ENCODE results near the gene MSANTD3.
"Not testable (repeated sequence)": the region's sequence is repeated elsewhere in the genome, so short reads cannot be mapped to it uniquely, and the experiment has no call there.

MSANTD3 gene

GRCh38 chr9:100428871-100429654 lies 2.1 kb downstream of the MSANTD3 start:
- no peak for DNase-seq (ENCODE audit: low spot score)

GRCh38 chr9:100430286-100430940 lies 3.5 kb downstream of the MSANTD3 start:
- DNase-seq (ENCODE audit: low spot score): no peak

- no peak for DNase-seq (ENCODE audit: low spot score)
These were observed 4.9 kb downstream of the MSANTD3 start for GRCh38 chr9:100431886-100432285.

DNA sequence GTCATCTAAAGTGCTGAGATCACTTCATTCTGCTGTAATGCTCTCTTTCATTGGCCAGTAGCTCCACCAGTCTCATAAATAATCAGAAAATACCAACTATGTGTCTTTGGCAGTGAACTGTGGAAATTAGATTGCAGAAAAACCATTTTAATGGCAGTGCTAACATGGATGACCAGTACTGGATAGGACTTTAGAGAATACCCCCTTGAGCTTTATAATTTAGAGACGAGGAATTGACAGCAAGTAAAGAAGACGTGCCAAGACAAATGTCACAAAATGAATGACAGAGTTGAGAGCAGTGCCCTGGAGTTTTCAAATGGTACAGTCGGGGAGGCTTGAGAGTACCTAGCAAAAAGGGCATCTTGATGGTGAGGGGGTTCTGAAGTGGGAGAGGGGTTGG lies 5.8 kb downstream of the MSANTD3 start:
- DNase-seq (ENCODE audit: low spot score): no peak

GRCh38 chr9:100436571-100436970 lies 9.6 kb downstream of the MSANTD3 start:
- no peak for DNase-seq (ENCODE audit: low spot score)

DNA sequence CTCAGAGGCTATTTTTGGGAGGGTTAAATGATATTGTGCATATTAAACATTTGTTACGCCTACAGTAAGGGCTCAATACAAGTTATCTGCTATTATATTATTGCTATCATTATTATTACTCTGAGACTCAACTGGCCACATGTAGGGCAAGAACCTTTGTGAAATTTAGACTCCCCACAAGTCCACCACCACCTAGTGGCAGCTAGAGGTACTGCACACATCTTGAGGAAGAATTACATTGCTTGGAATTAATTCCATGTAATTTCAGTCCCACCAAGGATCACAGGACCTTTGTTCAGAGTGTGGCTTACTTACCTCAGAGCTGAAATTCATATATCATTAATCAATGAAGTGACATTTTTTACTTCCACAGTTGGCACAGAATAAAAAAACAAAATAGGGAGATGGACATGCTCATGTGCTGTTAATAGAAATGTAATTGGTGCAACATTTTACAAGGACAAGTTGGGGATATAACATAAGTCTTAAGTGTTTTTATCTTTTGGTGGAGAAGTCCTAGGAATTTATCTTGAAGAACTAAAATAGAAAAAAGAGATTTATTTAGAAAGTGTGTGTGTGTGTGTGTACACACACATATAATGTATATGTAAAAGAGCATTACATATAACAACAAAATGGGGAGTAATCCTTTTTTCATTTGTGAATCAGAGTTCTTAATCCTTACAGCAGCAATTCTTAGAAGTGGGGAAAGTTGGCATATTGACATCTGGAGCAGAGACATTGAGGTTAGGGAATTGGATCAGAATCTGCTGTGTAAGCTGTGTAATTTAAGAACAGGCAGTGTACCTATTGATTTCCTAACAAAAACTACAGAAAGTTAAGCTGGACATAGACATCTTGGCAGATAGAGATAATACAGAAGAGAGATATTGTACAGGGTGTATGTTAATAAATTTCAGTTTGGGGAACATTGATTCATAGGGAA lies 11.2 kb downstream of the MSANTD3 start:
- DNase-seq (ENCODE audit: low spot score): peak; percentile 78

- no peak for DNase-seq (ENCODE audit: low spot score)
These were observed 13.1 kb downstream of the MSANTD3 start for GRCh38 chr9:100440071-100440470.

DNA sequence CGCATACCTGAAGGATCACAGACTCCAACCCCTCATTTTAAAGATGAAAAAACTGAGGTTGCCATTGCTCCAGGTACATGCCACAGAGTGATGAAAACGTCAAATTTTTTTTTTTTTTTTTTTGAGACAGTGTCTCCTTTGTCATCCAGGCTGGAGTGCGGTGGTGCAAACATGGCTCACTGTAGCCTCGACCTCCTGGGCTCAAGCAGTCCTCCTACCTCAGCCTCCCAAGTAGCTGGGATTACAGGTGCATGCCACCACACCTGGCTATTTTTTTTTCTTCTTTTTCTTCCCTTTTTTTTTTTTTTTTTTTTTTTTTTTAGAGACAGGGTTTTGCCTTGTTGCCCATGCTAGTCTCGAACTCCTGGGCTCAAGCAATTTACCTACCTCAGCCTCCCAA lies 13.5 kb downstream of the MSANTD3 start:
- not testable (repeated sequence) for DNase-seq (ENCODE audit: low spot score)

DNA sequence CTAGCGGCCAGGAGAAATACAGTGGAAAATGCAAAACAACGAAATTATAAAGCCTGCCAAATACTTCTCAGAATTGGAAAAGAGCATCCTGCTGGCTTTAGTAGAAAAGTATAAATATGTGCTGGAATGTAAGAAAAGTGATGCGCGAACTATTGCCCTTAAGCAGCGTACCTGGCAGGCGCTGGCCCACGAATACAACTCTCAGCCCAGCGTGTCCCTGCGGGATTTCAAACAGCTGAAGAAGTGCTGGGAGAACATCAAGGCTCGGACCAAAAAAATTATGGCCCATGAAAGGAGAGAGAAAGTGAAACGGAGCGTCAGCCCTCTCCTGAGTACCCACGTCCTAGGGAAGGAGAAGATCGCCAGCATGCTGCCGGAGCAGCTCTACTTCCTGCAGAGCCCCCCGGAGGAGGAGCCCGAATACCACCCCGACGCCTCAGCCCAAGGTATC lies 15.0 kb downstream of the MSANTD3 start:
- no peak for DNase-seq (ENCODE audit: low spot score)

DNA sequence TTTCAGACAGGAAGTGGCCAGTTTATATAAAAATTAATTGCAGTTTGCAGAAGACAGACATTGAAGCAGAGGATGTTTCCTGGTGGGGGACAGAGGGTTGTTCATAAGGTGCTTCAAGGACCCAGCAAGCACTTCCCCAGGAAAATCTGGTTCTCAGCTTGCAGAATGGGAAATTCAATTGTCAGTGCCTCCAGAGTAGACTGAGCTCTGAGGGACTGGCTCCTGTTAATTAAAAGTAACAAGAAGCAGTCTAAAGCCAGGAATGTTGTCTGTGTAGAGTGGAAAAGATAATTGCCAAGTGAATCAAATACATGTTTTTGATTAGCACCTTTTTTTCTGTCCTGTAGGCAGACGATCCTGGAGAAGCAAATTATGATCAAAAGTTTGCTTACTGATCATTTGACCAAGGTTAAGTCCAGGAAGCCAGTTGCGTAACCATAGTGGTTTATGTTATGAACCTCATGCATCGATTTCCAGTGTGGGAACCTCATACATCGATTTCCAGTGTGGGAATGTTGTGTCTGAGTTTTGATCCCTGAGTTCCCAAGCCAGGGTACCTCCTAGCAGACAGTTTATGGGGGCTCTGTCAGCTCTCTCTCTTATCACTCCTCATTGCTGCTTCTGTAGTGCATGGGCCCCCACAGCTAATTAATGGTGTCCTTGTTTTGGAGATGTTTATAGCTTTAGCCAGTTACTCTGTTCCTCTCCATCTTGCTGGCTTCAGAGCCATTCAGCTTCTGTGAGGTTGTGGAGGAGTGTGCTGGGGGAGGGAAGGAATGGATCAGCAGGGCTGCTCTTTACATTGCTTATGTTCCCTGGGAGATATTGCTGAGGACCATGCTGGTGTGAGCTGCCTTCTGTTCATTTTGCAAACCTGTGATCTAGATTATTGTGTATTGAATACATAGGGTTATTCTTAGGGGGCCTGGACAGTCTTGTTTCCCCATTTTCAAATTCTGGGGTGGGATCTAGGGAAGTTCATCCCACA lies 17.1 kb downstream of the MSANTD3 start:
- no peak for DNase-seq (ENCODE audit: low spot score)

- no peak for DNase-seq (ENCODE audit: low spot score)
These were observed 18.4 kb downstream of the MSANTD3 start for GRCh38 chr9:100445161-100445902.

- no peak for DNase-seq (ENCODE audit: low spot score)
These were observed 19.1 kb downstream of the MSANTD3 start for GRCh38 chr9:100445903-100446549.

GRCh38 chr9:100447041-100447440 lies 20.1 kb downstream of the MSANTD3 start:
- DNase-seq (ENCODE audit: low spot score): no peak

DNA sequence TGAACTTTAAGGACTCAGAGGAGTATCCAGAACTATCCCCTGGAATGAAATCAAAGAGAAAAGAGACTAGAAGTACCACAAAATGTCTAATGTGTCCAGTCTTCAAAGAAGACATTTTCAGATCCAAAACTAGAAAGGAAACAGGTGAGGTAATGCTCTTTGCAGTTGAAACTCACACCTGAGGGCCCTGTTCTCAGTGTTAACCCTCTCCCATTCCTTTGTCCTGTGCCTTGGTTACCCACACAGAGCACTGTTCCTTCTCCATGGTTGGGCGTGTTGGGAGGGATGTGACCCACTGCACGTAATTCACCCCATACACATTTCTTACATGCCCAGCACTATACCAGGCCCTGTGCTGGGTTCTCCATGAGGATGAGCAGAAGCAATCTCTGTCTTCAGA lies 21.3 kb downstream of the MSANTD3 start:
- no peak for DNase-seq (ENCODE audit: low spot score)

DNA sequence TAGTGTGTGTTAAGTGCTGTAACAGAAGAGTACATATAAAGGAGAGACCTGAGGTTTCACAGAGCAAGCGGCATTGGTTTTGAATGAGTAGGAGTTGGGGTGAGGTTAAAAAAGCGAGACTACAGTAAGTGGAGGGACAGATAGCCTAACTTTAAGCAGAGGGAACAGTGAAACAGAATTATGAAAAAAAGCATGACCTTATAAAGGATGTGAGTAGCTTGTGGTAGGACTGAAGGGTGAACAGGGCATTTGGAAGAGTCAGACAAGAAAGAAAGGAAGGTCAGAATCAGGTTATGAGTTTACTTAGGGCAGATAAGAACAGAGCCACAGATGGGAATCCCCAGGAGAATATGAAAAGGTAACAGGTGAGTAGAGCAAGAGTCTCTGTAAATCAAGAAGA lies 22.5 kb downstream of the MSANTD3 start:
- DNase-seq (ENCODE audit: low spot score): no peak

DNA sequence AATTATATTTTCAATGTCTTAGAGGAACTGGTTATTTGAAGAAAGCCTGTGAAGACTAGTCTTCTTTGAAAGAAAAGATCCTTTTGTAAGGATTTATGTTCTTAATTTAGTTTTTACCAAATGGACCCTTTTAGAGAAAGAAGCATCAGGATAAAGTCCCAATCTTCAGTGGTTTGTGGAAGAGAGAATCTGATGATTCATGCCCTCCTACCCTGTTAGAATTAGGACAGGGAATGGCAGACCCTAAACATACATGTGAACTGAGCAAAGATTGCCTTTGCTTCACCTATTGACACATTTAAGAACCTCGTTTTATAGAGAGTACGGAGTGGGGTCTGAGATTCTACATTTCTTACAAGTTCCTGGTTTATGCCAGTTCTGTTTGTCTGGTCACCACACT lies 26.0 kb downstream of the MSANTD3 start:
- DNase-seq (ENCODE audit: low spot score): no peak

DNA sequence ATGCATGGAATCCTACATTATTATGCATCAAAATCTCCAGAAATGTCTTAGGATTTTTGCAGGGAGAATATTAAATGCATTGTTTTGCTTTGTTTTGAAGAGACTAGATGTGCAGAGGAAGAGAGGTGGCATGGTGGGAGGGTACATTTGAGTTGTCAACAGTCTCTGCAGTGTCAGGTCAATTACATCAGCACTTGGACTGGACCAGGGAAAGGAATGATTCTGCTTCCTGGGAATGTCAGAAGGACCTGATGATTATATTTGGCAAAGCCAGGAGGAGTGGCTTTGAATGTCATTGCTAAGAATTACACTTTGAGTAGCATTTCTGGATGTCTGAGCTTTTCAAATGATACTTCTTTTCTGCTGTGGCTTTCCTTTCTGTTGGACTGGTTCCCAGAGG lies 28.5 kb downstream of the MSANTD3 start:
- no peak for DNase-seq (ENCODE audit: low spot score)

DNA sequence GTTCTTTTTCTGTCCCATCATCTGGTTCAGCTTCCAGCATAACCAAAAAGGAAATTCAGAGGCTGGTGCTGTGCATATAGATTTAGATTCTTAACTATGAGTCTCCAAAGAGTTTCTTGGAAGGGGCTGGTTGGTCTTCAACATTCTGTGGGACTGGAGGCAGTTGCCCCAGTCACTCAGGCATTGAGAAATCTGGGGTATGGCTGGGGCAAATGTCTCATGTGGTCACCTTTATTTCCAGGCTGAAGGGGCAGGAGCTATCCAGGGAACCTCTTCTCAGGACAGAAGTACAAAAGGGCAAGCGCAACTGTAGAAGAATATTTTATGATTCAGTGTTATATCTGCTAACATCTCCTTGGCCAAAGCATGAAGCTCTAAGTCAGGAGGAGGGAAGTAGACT lies 30.6 kb downstream of the MSANTD3 start:
- no peak for DNase-seq (ENCODE audit: low spot score)

GRCh38 chr9:100459963-100460362 lies 33.0 kb downstream of the MSANTD3 start:
- DNase-seq (ENCODE audit: low spot score): no peak

- DNase-seq (ENCODE audit: low spot score): no peak
These were observed 38.3 kb downstream of the MSANTD3 start for GRCh38 chr9:100465274-100465673.

All from hematopoietic multipotent progenitor cell treated with erythropoietin and hydrocortisone succinate and interleukin-3 and kit ligand, for 17 days (in vitro differentiated cells).